ENCODE results near the gene UBE2S. TPM values are rescaled to one million over a fixed set of nuclear protein-coding genes. Genes with fewer than 3 reads are reported as not detected.
"Not testable (repeated sequence)": the region's sequence is repeated elsewhere in the genome, so short reads cannot be mapped to it uniquely, and the experiment has no call there.

UBE2S gene
- total RNA-seq, 4 donors from 2014 or later: 5.7 to 13.3 (median 9.8) TPM

DNA sequence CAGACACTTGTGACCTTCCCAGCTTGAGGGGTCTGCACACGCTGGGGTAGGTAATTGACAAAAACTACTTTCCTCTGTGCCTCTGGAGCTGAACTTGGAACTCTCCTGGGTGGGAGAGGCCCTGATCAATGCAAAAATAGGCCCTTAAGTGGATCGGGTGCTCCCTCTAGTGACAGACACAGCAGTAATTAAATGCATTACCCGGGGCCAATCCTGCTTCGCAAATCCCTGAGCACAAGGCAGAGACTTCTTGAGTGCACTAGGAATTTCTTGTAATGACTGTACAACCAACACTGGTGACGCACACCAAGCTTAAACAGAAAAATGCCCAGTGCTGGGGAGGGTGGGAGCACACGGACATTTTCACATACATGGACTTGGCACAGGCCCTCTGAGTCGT is 10.6 kb upstream of the UBE2S start:
- Histone ChIP-seq H3K27ac (no peak overlapping the region), H3K4me3 (replicated peaks in 1 of 3) (no peak overlapping the region), H3K36me3 (no peaks in the 10 kb centered on the region), H3K9me3 (no peaks in the 10 kb centered on the region), H3K27me3 (no peaks in the 10 kb centered on the region), H3K4me1 (no peaks in the 10 kb centered on the region)
- intact Hi-C loops (cut with DNase I): loop anchor here (5.0 kb wide), 1 partner anchor 276 kb away; no protein-coding TSS in a partner anchor
- peak; percentile 67 to 69 for DNase-seq
- TF ChIP-seq POLR2A (IDR thresholded peaks at IDR 0.05): no peak
- TF ChIP-seq CTCF (IDR thresholded peaks at IDR 0.05): peak; percentile 29 to 81 (median 68)
- WGBS, 2 donors: 5 to 6% methylated on average over 6 to 7 of the region's 7 CpGs

- TF ChIP-seq CTCF (IDR thresholded peaks at IDR 0.05) (no peak), POLR2A (IDR thresholded peaks at IDR 0.05) (no peak)
- Histone ChIP-seq H3K4me1 (peaks cover 14 to 18% of the 10 kb centered on the region in 2 donors), H3K4me3 (replicated peaks in 1 of 3) (no peak overlapping the region), H3K27me3 (no peaks in the 10 kb centered on the region), H3K27ac (no peak overlapping the region), H3K36me3 (no peaks in the 10 kb centered on the region), H3K9me3 (no peaks in the 10 kb centered on the region)
- intact Hi-C loops (cut with DNase I): no loop called here
- 95 to 98% methylated on average over 2 of the region's 2 CpGs for WGBS, 2 donors
- no peak for DNase-seq
Measured at GRCh38 chr19:55410168-55410567, 2.6 kb upstream of the UBE2S start.

DNA sequence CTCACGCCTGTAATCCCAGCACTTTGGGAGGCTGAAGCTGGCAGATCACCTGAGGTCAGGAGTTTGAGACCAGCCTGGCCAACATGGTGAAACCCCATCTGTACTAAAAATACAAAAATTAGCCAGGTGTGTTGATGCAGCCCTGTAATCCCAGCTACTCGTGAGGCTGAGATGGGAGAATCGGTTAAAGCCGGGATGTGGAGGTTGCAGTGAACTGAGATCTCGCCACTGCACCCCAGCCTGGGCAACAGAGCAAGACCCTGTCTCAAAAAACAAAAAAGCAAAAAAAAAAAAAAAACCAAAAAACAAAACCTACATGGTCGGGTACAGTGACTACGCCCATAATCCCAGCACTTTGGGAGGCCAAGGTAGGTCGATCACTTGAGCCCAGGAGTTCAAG is 1.6 kb upstream of the UBE2S start:
- H3K4me3 ChIP-seq (replicated peaks in 1 of 3); H3K27me3 ChIP-seq; H3K36me3 ChIP-seq; DNase-seq; intact Hi-C loops (cut with DNase I); H3K27ac ChIP-seq; H3K9me3 ChIP-seq: not testable (repeated sequence)
- H3K4me1 ChIP-seq: peaks cover 14 to 18% of the 10 kb centered on the region in 2 donors
- 92 to 97% methylated on average over 8 of the region's 8 CpGs for WGBS, 2 donors

DNA sequence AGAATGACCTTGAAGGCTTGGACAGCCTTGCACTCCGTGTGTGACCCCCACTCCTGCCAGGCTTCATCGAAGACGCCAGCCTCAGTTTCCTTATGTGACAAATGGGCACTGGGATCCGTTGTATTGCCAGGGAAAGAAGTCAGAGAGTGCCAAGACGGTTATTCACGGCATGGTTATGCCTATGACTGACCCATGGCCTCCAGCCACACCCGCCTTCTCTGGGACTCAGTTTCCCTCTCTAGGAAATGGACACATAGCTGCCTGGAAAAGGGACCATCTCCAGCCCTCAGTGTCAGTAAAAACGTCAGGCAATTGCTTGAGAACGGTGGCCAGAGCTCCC is 915 bp upstream of the UBE2S start:
- WGBS, 2 donors: 73 to 76% methylated on average over 9 of the region's 9 CpGs
- H3K4me3 ChIP-seq (replicated peaks in 1 of 3): peak overlapping the region in 2 of 3 donors; percentile 44 to 92
- H3K27ac ChIP-seq: peak overlapping the region; percentile 91 to 99 (median 94)
- intact Hi-C loops (cut with DNase I): no loop called here
- no peak for DNase-seq
- H3K9me3 ChIP-seq: no peaks in the 10 kb centered on the region
- peaks cover 0 to 5% of the 10 kb centered on the region in 2 donors for H3K36me3 ChIP-seq
- peaks cover 14 to 18% of the 10 kb centered on the region in 2 donors for H3K4me1 ChIP-seq
- TF ChIP-seq POLR2A (IDR thresholded peaks at IDR 0.05) (peak in 1 of 2 donors; percentile 22), CTCF (IDR thresholded peaks at IDR 0.05) (no peak)
- H3K27me3 ChIP-seq: no peaks in the 10 kb centered on the region

- H3K4me3 ChIP-seq (replicated peaks in 1 of 3): peak overlapping the region; percentile 69 to 93 (median 92)
- WGBS, 2 donors: 1 to 2% methylated on average over 56 to 71 of the region's 72 CpGs
- intact Hi-C loops (cut with DNase I): no loop called here
- peaks cover 0 to 10% of the 10 kb centered on the region in 2 donors for H3K36me3 ChIP-seq
- no peak for TF ChIP-seq CTCF (IDR thresholded peaks at IDR 0.05)
- no peak for TF ChIP-seq POLR2A (IDR thresholded peaks at IDR 0.05)
- peaks cover 14 to 18% of the 10 kb centered on the region in 2 donors for H3K4me1 ChIP-seq
- peak overlapping the region; percentile 94 to 100 (median 99) for H3K27ac ChIP-seq
- DNase-seq: peak; percentile 99
- H3K9me3 ChIP-seq: no peaks in the 10 kb centered on the region
- H3K27me3 ChIP-seq: no peaks in the 10 kb centered on the region
Measured at GRCh38 chr19:55407800-55408532, 378 bp upstream of the UBE2S start.
